DOHH2 (cell line): Measurements from ENCODE around the gene TMEM231.

Experiments used
- EZH2phosphoT487 ChIP-seq: fragments of 200-600 bp; sonication (generic); IDR thresholded peaks from 2 replicates; pipeline ENCODE4 v1.6.1; 2017; ENCODE audit warnings: borderline replicate concordance, mild to moderate bottlenecking, antibody characterized with exemption, low read length, moderate library complexity, mixed read lengths
- TF ChIP-seq, protein P1 (sequence below): fragments of 200-600 bp; sonication (generic); IDR thresholded peaks from one replicate; pipeline ENCODE4 v1.5.1; 2014; ENCODE audit warnings: antibody characterized with exemption, mild to moderate bottlenecking, low read depth, low read length; ENCODE audit not compliant: poor library complexity, severe bottlenecking

DNA sequence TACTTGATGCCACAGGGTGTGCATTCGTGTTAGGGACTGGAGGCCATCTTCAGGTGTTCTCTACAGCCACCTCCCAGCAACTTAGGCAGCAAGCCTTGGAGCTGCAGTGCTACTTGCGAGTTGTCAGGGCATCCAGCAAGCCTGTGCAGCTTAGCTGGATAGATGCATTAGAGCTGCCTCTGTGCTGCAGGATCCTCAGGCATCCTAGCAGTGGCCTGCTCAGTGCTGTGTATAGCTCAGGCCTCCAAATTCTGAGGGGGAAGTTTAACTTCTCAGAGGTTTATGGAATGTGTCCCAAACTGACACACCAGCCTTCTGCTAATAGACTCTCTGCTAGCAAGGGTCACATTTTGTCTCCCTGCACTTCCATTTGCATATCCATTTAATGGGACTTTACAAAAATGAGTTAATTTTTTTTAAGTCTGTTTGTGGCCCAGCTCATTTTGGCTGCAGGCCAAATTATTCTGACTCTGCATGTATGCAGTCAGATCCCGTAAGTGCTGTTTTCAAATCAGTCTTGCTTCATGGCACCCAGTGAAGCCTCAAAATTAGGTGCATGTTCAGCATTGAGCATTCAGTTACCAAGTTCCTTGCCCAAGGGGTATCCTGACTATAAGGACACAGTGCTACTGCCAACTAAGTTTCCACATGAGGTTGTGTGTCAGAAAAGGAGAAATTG lies 17.0 kb upstream of the TMEM231 start:
- TF ChIP-seq, protein P1, sequence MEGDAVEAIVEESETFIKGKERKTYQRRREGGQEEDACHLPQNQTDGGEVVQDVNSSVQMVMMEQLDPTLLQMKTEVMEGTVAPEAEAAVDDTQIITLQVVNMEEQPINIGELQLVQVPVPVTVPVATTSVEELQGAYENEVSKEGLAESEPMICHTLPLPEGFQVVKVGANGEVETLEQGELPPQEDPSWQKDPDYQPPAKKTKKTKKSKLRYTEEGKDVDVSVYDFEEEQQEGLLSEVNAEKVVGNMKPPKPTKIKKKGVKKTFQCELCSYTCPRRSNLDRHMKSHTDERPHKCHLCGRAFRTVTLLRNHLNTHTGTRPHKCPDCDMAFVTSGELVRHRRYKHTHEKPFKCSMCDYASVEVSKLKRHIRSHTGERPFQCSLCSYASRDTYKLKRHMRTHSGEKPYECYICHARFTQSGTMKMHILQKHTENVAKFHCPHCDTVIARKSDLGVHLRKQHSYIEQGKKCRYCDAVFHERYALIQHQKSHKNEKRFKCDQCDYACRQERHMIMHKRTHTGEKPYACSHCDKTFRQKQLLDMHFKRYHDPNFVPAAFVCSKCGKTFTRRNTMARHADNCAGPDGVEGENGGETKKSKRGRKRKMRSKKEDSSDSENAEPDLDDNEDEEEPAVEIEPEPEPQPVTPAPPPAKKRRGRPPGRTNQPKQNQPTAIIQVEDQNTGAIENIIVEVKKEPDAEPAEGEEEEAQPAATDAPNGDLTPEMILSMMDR = no peak
- TF ChIP-seq EZH2phosphoT487 = no peak
